AG04449 (cell line): ENCODE data around the gene BTF3L4.
"Not testable (repeated sequence)": the region's sequence is repeated elsewhere in the genome, so short reads cannot be mapped to it uniquely, and the experiment has no call there.

Experiments used
- CTCF ChIA-PET: fragments of 350-600 bp; formaldehyde crosslinking; extraction: SDS; loops from one replicate; lab custom pipeline; 2021; ENCODE audit warnings: antibody characterized with exemption; lab: Yijun Ruan, JAX
- POLR2A ChIA-PET: fragments of 400-600, 350-600 bp; formaldehyde crosslinking; extraction: SDS; loops from one replicate; lab custom pipeline; 2020; ENCODE audit warnings: antibody characterized with exemption, inconsistent platforms; lab: Yijun Ruan, JAX
- DNase-seq: peaks from one replicate; pipeline ENCODE4 v3.0.0-alpha.2; 2010; ENCODE audit warnings: low read depth, low spot score
- H3K4me3 ChIP-seq: 2 replicates; pipeline ENCODE4 v1.5.1; 2011; ENCODE audit warnings: low read depth, mild to moderate bottlenecking, control low read depth, low read length
- TF ChIP-seq, protein P1 (sequence below): IDR thresholded peaks from one replicate; pipeline ENCODE4 v1.5.1; 2011; ENCODE audit warnings: mild to moderate bottlenecking, moderate library complexity, low read length, control low read depth, inconsistent platforms; ENCODE audit not compliant: insufficient read depth; ENCODE audit errors: missing control alignments

BTF3L4 gene

GRCh38 chr1:52037402-52037814, 18.7 kb upstream of the BTF3L4 start:
- H3K4me3 ChIP-seq: no peak overlapping the region
- DNase-seq: no peak
- TF ChIP-seq, protein P1, sequence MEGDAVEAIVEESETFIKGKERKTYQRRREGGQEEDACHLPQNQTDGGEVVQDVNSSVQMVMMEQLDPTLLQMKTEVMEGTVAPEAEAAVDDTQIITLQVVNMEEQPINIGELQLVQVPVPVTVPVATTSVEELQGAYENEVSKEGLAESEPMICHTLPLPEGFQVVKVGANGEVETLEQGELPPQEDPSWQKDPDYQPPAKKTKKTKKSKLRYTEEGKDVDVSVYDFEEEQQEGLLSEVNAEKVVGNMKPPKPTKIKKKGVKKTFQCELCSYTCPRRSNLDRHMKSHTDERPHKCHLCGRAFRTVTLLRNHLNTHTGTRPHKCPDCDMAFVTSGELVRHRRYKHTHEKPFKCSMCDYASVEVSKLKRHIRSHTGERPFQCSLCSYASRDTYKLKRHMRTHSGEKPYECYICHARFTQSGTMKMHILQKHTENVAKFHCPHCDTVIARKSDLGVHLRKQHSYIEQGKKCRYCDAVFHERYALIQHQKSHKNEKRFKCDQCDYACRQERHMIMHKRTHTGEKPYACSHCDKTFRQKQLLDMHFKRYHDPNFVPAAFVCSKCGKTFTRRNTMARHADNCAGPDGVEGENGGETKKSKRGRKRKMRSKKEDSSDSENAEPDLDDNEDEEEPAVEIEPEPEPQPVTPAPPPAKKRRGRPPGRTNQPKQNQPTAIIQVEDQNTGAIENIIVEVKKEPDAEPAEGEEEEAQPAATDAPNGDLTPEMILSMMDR: no peak
- CTCF ChIA-PET: interaction anchor here (1.1 to 1.4 kb wide), 2 partner anchors 16 to 141 kb away, joined by 3 to 4 read pairs; no protein-coding TSS in a partner anchor
- POLR2A ChIA-PET: no interaction called here

- POLR2A ChIA-PET: no interaction called here
- CTCF ChIA-PET: no interaction called here
- no peak overlapping the region for H3K4me3 ChIP-seq
- TF ChIP-seq, protein P1: no peak
- no peak for DNase-seq
Observed at GRCh38 chr1:52037909-52038308, 18.2 kb upstream of the BTF3L4 start.

DNA sequence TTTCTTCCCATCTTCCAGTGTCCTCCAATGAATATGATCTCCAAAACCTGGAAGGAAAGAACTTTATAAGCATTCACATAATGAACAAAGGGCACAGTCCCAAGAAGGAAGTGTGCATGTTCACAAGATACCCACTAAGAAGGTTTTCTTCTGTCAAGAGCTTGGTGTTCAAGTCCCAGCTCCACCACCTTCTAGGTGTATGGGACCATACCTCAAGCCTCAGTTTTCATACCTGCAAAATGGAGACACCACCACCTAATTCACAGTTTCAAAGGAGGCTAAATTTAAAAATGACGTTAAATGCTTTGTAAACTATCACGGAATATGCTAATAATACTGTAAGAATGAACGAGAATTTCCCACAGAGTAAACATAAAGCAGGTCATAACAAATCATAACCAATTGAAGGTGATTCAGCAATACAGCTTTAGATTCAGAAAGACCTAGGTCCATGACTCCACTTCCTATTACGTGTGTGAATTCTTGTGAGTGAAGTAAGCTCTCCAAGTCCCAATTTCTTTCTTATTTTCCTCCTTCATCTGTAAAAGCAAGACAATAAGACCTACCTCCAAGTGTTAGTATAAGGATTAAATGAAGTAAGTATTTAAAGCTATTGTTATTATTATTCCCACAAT, 14.4 kb upstream of the BTF3L4 start:
- CTCF ChIA-PET: interaction anchor here (2.2 kb wide), 1 partner anchor 9 kb away, joined by 6 read pairs; no protein-coding TSS in a partner anchor
- H3K4me3 ChIP-seq: no peak overlapping the region
- POLR2A ChIA-PET: interaction anchor here (0.7 kb wide), 1 partner anchor 11 kb away, joined by 3 read pairs; no protein-coding TSS in a partner anchor
- DNase-seq: no peak
- TF ChIP-seq, protein P1: no peak

- H3K4me3 ChIP-seq: no peak overlapping the region
- CTCF ChIA-PET: no interaction called here
- POLR2A ChIA-PET: interaction anchor here (0.6 to 1.0 kb wide), 2 partner anchors 47 to 304 kb away, joined by 3 read pairs; no protein-coding TSS in a partner anchor
- TF ChIP-seq, protein P1: no peak
- no peak for DNase-seq
Observed at GRCh38 chr1:52045236-52045635, 10.9 kb upstream of the BTF3L4 start.

DNA sequence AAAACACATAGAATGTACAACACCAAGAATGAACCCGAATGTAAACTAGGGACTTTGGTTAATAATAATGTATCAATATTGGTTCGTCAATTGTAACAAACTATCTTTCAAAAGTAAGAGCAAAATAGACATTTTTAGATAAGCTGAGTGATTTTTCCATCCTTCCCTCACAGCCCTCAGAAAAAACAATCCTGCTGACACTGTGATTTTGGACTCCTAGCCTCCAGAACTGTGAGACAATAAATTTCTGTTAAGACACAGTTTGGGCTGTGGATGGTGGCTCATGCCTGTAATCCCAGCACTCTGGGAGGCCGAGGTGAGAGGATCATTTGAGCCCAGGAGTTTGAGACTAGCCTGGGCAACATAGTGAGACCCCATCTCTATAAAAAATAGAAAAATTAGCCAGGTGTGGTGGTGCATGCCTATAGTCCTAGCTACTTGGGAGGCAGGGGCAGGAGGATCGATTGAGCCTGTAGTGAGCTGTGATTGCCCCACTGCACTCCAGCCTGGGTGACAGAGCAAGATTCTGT, 10.4 kb upstream of the BTF3L4 start:
- CTCF ChIA-PET, DNase-seq, H3K4me3 ChIP-seq: not testable (repeated sequence)
- POLR2A ChIA-PET: interaction anchor here (0.6 to 1.0 kb wide), 2 partner anchors 46 to 303 kb away, joined by 3 read pairs; no protein-coding TSS in a partner anchor

- H3K4me3 ChIP-seq, DNase-seq, POLR2A ChIA-PET: not testable (repeated sequence)
- CTCF ChIA-PET: interaction anchor here (1.5 kb wide), 1 partner anchor 152 kb away, joined by 4 read pairs; no protein-coding TSS in a partner anchor
Observed at GRCh38 chr1:52049337-52049736, 6.8 kb upstream of the BTF3L4 start.

GRCh38 chr1:52053862-52054261, 2.2 kb upstream of the BTF3L4 start:
- H3K4me3 ChIP-seq: peak overlapping the region; percentile 87
- DNase-seq: no peak
- TF ChIP-seq, protein P1: no peak
- ChIA-PET CTCF (interaction anchor here (1.3 kb wide), 1 partner anchor 17 kb away, joined by 3 read pairs; no protein-coding TSS in a partner anchor), POLR2A (interaction anchor here (0.6 to 2.7 kb wide), 3 partner anchors 17 to 357 kb away, joined by 3 to 7 read pairs (median 3); no protein-coding TSS in a partner anchor)
